WERI-Rb-1 (cell line): Measurements from ENCODE around the gene DOC2A.

Experiments
- DNase-seq: peaks from one replicate; pipeline ENCODE4 v3.0.0-alpha.2; 2020
- H3K27ac ChIP-seq: fragments of 250-450 bp; sonication (Bioruptor Pico); 2 replicates; pipeline ENCODE4 v1.5.1; 2020; ENCODE audit warnings: mild to moderate bottlenecking, moderate library complexity
- H3K27me3 ChIP-seq: fragments of 250-450 bp; sonication (Bioruptor Pico); 2 replicates; pipeline ENCODE4 v1.5.1; 2021; ENCODE audit warnings: mild to moderate bottlenecking, low read depth, moderate library complexity; ENCODE audit not compliant: insufficient read depth, severe bottlenecking
- H3K36me3 ChIP-seq: fragments of 250-450 bp; sonication (Bioruptor Pico); 2 replicates; pipeline ENCODE4 v1.5.1; 2020; ENCODE audit warnings: mild to moderate bottlenecking, moderate library complexity
- H3K4me3 ChIP-seq: 2 replicates; pipeline ENCODE4 v1.5.1; 2011; ENCODE audit warnings: low read depth, mild to moderate bottlenecking, control low read depth, low read length
- H3K9me3 ChIP-seq: fragments of 250-450 bp; sonication (Bioruptor Pico); 2 replicates; pipeline ENCODE4 v1.5.1; 2021; ENCODE audit warnings: mild to moderate bottlenecking, moderate library complexity; ENCODE audit not compliant: severe bottlenecking
- CTCF ChIP-seq: IDR thresholded peaks from 2 replicates; pipeline ENCODE4 v1.5.1; 2011; ENCODE audit warnings: low read depth, mild to moderate bottlenecking, control low read depth, inconsistent platforms, low read length

The DOC2A gene

GRCh38 chr16:30009085-30009862 is 1.6 kb downstream of the DOC2A start:
- Histone ChIP-seq H3K27ac (no peak overlapping the region), H3K4me3 (no peak overlapping the region), H3K36me3 (peaks cover 14% of the 10 kb centered on the region; the same call in 1 of the 2 replicates), H3K27me3 (no peaks in the 10 kb centered on the region), H3K9me3 (no peaks in the 10 kb centered on the region)
- DNase-seq, result no peak
- no peak for TF ChIP-seq CTCF

GRCh38 chr16:30007378-30007895 is 3.4 kb downstream of the DOC2A start:
- Histone ChIP-seq H3K27ac (no peak overlapping the region), H3K27me3 (no peaks in the 10 kb centered on the region), H3K9me3 (no peaks in the 10 kb centered on the region), H3K4me3 (no peak overlapping the region), H3K36me3 (peaks cover 24% of the 10 kb centered on the region; the same call in 1 of the 2 replicates)
- no peak for DNase-seq
- no peak for TF ChIP-seq CTCF

GRCh38 chr16:30006659-30007377 is 4.0 kb downstream of the DOC2A start:
- Histone ChIP-seq H3K9me3 (no peaks in the 10 kb centered on the region), H3K27me3 (no peaks in the 10 kb centered on the region), H3K27ac (no peak overlapping the region), H3K4me3 (no peak overlapping the region), H3K36me3 (peaks cover 29% of the 10 kb centered on the region)
- DNase-seq, result no peak
- TF ChIP-seq CTCF, result no peak

GRCh38 chr16:30006095-30006473 is 4.7 kb downstream of the DOC2A start:
- Histone ChIP-seq H3K9me3 (no peaks in the 10 kb centered on the region), H3K27me3 (no peaks in the 10 kb centered on the region), H3K27ac (no peak overlapping the region), H3K36me3 (peaks cover 35% of the 10 kb centered on the region), H3K4me3 (no peak overlapping the region)
- DNase-seq, result no peak
- TF ChIP-seq CTCF, result no peak

GRCh38 chr16:30005341-30006094 is 5.3 kb downstream of the DOC2A start:
- Histone ChIP-seq H3K27ac (peak overlapping the region; percentile 28; the same call in 1 of the 2 replicates), H3K9me3 (no peaks in the 10 kb centered on the region), H3K27me3 (no peaks in the 10 kb centered on the region), H3K4me3 (no peak overlapping the region), H3K36me3 (peaks cover 35% of the 10 kb centered on the region)
- DNase-seq, result peak; percentile 64
- TF ChIP-seq CTCF, result peak; percentile 79
